ENCODE results near the gene NPB.

DNA sequence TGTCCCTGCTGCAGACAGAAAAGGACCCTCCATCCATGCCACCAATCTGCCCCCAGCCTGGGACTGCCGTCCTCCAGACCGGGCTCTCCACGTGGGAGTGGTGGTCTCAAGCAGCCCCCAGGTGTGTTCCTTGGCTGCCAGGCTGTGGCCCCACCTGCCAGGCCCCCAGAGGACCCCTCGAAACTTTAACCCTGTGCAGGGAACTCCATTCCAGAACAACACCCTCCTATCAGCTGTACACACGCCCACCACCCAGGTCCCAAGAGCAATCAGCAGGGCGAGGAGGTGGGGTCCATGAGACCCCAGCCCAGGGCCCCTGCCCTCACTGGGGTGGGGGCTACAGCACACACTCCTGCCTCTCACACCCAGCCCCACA, 33.7 kb downstream of the NPB start:
- TF ChIP-seq POLR2A (IDR thresholded peaks at IDR 0.05; ENCODE audit: low read depth, low read length): no peak
- TF ChIP-seq POLR2AphosphoS5 (IDR thresholded peaks at IDR 0.05; ENCODE audit: low read depth, low read length): no peak
- no peak for TF ChIP-seq TAF1 (IDR thresholded peaks at IDR 0.05; ENCODE audit: borderline replicate concordance, low read depth, low read length)
